GM19395 (cell line): Measurements from ENCODE around the gene CNOT10.

Experiments
- ATAC-seq: cut with Tn5 transposase; IDR thresholded peaks from one replicate; pipeline ENCODE4 v1.9.1; 2021; ENCODE audit warnings: mild to moderate bottlenecking, moderate library complexity; ENCODE audit not compliant: unreplicated experiment

Gene CNOT10

GRCh38 chr3:32816439-32817256, 131.7 kb downstream of the CNOT10 start:
- no peak for ATAC-seq

- no peak for ATAC-seq
Measured at GRCh38 chr3:32817257-32817557, 132.2 kb downstream of the CNOT10 start.

- ATAC-seq = no peak
Measured at GRCh38 chr3:32817558-32818228, 132.7 kb downstream of the CNOT10 start, which contains the start of gene TRIM71. TSS of gene TRIM71 (plus strand) at chr3:32817997. CDS start at chr3:32818081, 84 bp downstream.

GRCh38 chr3:32818229-32818969, 133.4 kb downstream of the CNOT10 start:
- no peak for ATAC-seq

- ATAC-seq = no peak
Measured at GRCh38 chr3:32818970-32819511, 134.1 kb downstream of the CNOT10 start.

GRCh38 chr3:32819551-32820348, 134.8 kb downstream of the CNOT10 start:
- no peak for ATAC-seq

- ATAC-seq = no peak
Measured at GRCh38 chr3:32820430-32820829, 135.4 kb downstream of the CNOT10 start.

- ATAC-seq = no peak
Measured at GRCh38 chr3:32820971-32821685, 136.1 kb downstream of the CNOT10 start.

GRCh38 chr3:32821686-32822296, 136.8 kb downstream of the CNOT10 start:
- no peak for ATAC-seq

- no peak for ATAC-seq
Measured at GRCh38 chr3:32822609-32823498, 137.9 kb downstream of the CNOT10 start.
